K562 (cell line): Measurements from ENCODE around the gene FLAD1. TPM values are rescaled to one million over a fixed set of nuclear protein-coding genes. Genes with fewer than 3 reads are reported as not detected.
A peak's percentile ranks its signal among the peaks of the same experiment; 100 is the strongest.

Experiments used
- ARID2 ChIP-seq: fragments of 450-650 bp; IDR thresholded peaks from 2 replicates; pipeline ENCODE4 v1.6.1; 2017; ENCODE audit warnings: antibody characterized with exemption, mild to moderate bottlenecking
- E4F1 ChIP-seq: fragments of 250-450 bp; sonication (Bioruptor Pico); IDR thresholded peaks from 2 replicates; pipeline ENCODE4 v1.5.0; 2021; ENCODE audit warnings: mild to moderate bottlenecking, borderline replicate concordance
- FOXP1 ChIP-seq: sonication (generic); formaldehyde crosslinking; IDR thresholded peaks from 2 replicates; pipeline ENCODE4 v1.8.0; 2022; ENCODE audit warnings: mild to moderate bottlenecking, missing genetic modification reagents
- HDAC2 ChIP-seq: fragments of 450-650 bp; IDR thresholded peaks from 2 replicates; pipeline ENCODE4 v1.6.1; 2016; ENCODE audit warnings: mild to moderate bottlenecking
- HNRNPLL ChIP-seq: fragments of 200-400 bp; formaldehyde crosslinking; IDR thresholded peaks from 2 replicates; pipeline ENCODE4 v1.6.1; 2017; ENCODE audit warnings: low read length, low read depth, mild to moderate bottlenecking; ENCODE audit not compliant: poor library complexity, severe bottlenecking
- JUN ChIP-seq, 2 experiments: sonication (generic) in 1 of 2; formaldehyde crosslinking in 1 of 2; IDR thresholded peaks; 2 replicates each; pipeline versions ENCODE4 v1.6.1 to v1.8.0; 2012 to 2022; ENCODE audit warnings: borderline replicate concordance in 2 of 2, mild to moderate bottlenecking in 2 of 2, improper control_type of control experiment in 1 of 2, low read depth in 1 of 2, low read length in 1 of 2, missing genetic modification reagents in 1 of 2
- LCOR ChIP-seq: sonication (generic); formaldehyde crosslinking; IDR thresholded peaks from 2 replicates; pipeline ENCODE4 v1.8.0; 2022; ENCODE audit warnings: mild to moderate bottlenecking, missing genetic modification reagents
- MYBL2 ChIP-seq, 2 experiments: fragments of 450-650 bp in 1 of 2; sonication (generic) in 1 of 2; formaldehyde crosslinking in 1 of 2; IDR thresholded peaks; 2 replicates each; pipeline versions ENCODE4 v1.6.1 to v1.8.1; 2017 to 2022; ENCODE audit warnings: borderline replicate concordance in 1 of 2, inconsistent platforms in 1 of 2, low read depth in 1 of 2, mild to moderate bottlenecking in 1 of 2, missing genetic modification reagents in 1 of 2, moderate library complexity in 1 of 2
- NRF1 ChIP-seq, 2 experiments: fragments of 450-650 bp; IDR thresholded peaks in 1 of 2; conservative IDR thresholded peaks in 1 of 2; 2 replicates each; pipeline ENCODE4 v1.6.1; 2014; ENCODE audit warnings: mild to moderate bottlenecking in 2 of 2
- POLR2A ChIP-seq: fragments of 450-650 bp; conservative IDR thresholded peaks from 2 replicates; pipeline ENCODE4 v1.6.1; 2016
- POLR2B ChIP-seq: fragments of 450-650 bp; IDR thresholded peaks from 2 replicates; pipeline ENCODE4 v1.6.1; 2018; ENCODE audit warnings: low read depth; ENCODE audit not compliant: partially characterized antibody
- POLR2H ChIP-seq: IDR thresholded peaks from 2 replicates; pipeline ENCODE4 v1.6.1; 2016; ENCODE audit warnings: missing genetic modification characterization, low read depth, mild to moderate bottlenecking, control low read depth, missing compliant biosample characterization, moderate library complexity
- RCOR1 ChIP-seq, 2 experiments: IDR thresholded peaks; 2 replicates each; pipeline ENCODE4 v1.6.1; 2012; ENCODE audit warnings: low read depth in 2 of 2, low read length in 2 of 2, borderline replicate concordance in 1 of 2, improper control_type of control experiment in 1 of 2
- SAP30 ChIP-seq: fragments of 200-600 bp; sonication (generic); IDR thresholded peaks from 2 replicates; pipeline ENCODE4 v1.6.1; 2012; ENCODE audit warnings: borderline replicate concordance, low read depth, mild to moderate bottlenecking, moderate library complexity, low read length, control low read depth, inconsistent platforms; ENCODE audit not compliant: insufficient read depth, poor library complexity, severe bottlenecking
- SIN3A ChIP-seq, 2 experiments: fragments of 150-350 bp in 1 of 2; IDR thresholded peaks; 2 replicates each; pipeline ENCODE4 v1.6.1; 2011 to 2016; ENCODE audit warnings: borderline replicate concordance in 2 of 2, low read depth in 2 of 2, low read length in 2 of 2, mild to moderate bottlenecking in 2 of 2, moderate library complexity in 2 of 2; ENCODE audit not compliant: control insufficient read depth in 1 of 2
- TEAD1 ChIP-seq, 2 experiments: fragments of 450-650 bp in 1 of 2; sonication (generic) in 1 of 2; formaldehyde crosslinking; IDR thresholded peaks; 2 replicates each; pipeline versions ENCODE4 v1.4.0 to v1.8.0; 2020 to 2022; ENCODE audit warnings: mild to moderate bottlenecking in 2 of 2, missing genetic modification reagents in 1 of 2
- THRB ChIP-seq: fragments of 450-650 bp; formaldehyde crosslinking; conservative IDR thresholded peaks from 2 replicates; pipeline ENCODE4 v1.4.0; 2022; ENCODE audit warnings: mild to moderate bottlenecking, missing genetic modification characterization
- ZBTB33 ChIP-seq: sonication (generic); formaldehyde crosslinking; IDR thresholded peaks from 2 replicates; pipeline ENCODE4 v1.8.1; 2023; ENCODE audit warnings: mild to moderate bottlenecking, missing genetic modification reagents
- polyA plus RNA-seq, 8 experiments: library from polyadenylated mRNA; depleted of rRNA in 4 of 8; stranded (reverse) in 5 of 8; unstranded in 3 of 8; fragments of >200 nt; fragmentation: Nextera tagmentation in 2 of 8; fragmentation: Illumina TruSeq in 1 of 8; extraction: Ambion mirVana in 2 of 8; extraction: Trizol in 1 of 8; gene quantifications; 2 replicates each; pipeline versions ENCODE4 v1.2.1 to v1.2.3, GENCODE V29; 2011 to 2014; ENCODE audit warnings: inconsistent platforms in 1 of 8, missing spikeins in 1 of 8
- total RNA-seq, 7 experiments: library from RNA; depleted of rRNA in 6 of 7; stranded (reverse); fragments of >200 nt in 6 of 7; fragmentation: Illumina TruSeq in 2 of 7; extraction: Trizol in 2 of 7; gene quantifications; 2 replicates each; pipeline versions ENCODE4 v1.2.1 to v1.2.3, GENCODE V29; 2011 to 2021; ENCODE audit warnings: low replicate concordance in 1 of 7

Gene FLAD1
- total and polyA plus RNA-seq, 9 of the 15 experiments (the other 6 are each of a cell fraction or from before 2014, with no cell fraction given), result 24.9 to 85.8 (median 67.0) TPM

- TF ChIP-seq ZBTB33 (CRISPR knock-in tag), result peak; percentile 57; the same call in 1 of the 2 replicates
- TF ChIP-seq NRF1 (conservative IDR thresholded peaks at IDR 0.05 in 1 of 2, IDR thresholded peaks at IDR 0.05 in 1 of 2), result peak; percentile 29 to 50; a peak in 3 of 4 replicates
- TF ChIP-seq E4F1 (CRISPR knock-in tag), result 0 out of 2 replicates have a peak, but pooled peaks have one; percentile 37
- peak; percentile 84 for TF ChIP-seq MYBL2 (IDR thresholded peaks at IDR 0.05; ENCODE audit: low read depth)
- no peak for TF ChIP-seq MYBL2 (CRISPR knock-in tag; IDR thresholded peaks at IDR 0.05; ENCODE audit: borderline replicate concordance)
- TF ChIP-seq FOXP1 (CRISPR knock-in tag), result 0 out of 2 replicates have a peak, but pooled peaks have one; percentile 25
- TF ChIP-seq THRB, result 0 out of 2 replicates have a peak, but pooled peaks have one; percentile 82
- TF ChIP-seq HNRNPLL, result peak; percentile 26
- TF ChIP-seq SAP30, result peak; percentile 96
- TF ChIP-seq LCOR (CRISPR knock-in tag), result peak; percentile 72; the same call in 1 of the 2 replicates
- peak; percentile 95 for TF ChIP-seq POLR2A
- no peak for TF ChIP-seq JUN (IDR thresholded peaks at IDR 0.05; ENCODE audit: borderline replicate concordance, low read depth, low read length)
- TF ChIP-seq JUN (CRISPR knock-in tag; IDR thresholded peaks at IDR 0.05; ENCODE audit: borderline replicate concordance), result no peak
- peak; percentile 80 for TF ChIP-seq POLR2B
- peak in 1 of 2 experiments; percentile 73; a peak in 1 of 4 replicates for TF ChIP-seq RCOR1 (IDR thresholded peaks at IDR 0.05; ENCODE audit: borderline replicate concordance in 1 of 2, low read depth in 2 of 2, low read length in 2 of 2)
- 0 out of 2 replicates have a peak, but pooled peaks have one; percentile 34 for TF ChIP-seq ARID2
- TF ChIP-seq SIN3A (IDR thresholded peaks at IDR 0.05; ENCODE audit: borderline replicate concordance in 2 of 2, control insufficient read depth in 1 of 2, low read depth in 2 of 2, low read length in 2 of 2), result peak; percentile 74 to 92; a peak in 3 of 4 replicates
- peak; percentile 53 for TF ChIP-seq POLR2H (tag)
- TF ChIP-seq HDAC2, result peak; percentile 87
- TF ChIP-seq TEAD1 (CRISPR knock-in tag; IDR thresholded peaks at IDR 0.05), result peak in 1 of 2 experiments; percentile 36; a peak in 1 of 4 replicates
Measured at GRCh38 chr1:154982897-154983648, at the start of gene FLAD1 (continued).
